ENCODE measurements around the gene CLEC16A.

CLEC16A gene

DNA sequence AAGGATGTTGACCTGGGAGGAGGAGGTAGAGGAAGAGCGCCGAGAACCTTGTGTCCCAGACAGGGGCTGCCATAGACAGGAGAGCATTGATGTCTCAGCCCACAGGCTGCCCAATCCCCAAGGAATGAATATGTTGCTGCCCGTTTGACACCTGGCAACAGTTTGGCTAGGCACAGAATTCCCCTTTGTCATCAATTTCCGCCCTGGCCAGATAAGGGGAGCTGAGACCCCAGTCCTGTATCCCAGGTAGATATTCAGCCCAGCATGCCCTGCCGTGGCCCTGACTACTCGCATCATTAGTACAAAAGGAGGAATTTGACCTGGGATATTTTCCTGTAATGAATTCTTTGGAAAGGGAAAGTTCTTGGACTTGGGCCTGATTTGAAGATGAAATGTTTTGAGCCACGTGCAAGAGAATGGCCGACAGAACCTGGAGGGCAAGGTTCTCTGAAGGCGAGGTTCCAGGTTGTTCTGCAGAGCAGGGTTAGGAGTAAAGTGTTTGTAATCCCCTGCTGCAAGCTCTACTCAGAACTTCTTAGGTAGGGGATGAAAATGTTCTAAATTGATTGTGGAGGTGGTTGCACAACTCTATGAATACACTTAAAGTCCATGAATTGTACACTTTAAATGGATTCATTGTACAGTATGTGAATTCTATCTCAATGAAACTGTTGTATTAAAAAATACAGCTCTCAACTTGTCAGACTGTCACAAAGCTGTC is 202.8 kb downstream of the CLEC16A start:
- DNase-seq = no peak

- peak; percentile 11 for DNase-seq
These were observed 203.5 kb downstream of the CLEC16A start for GRCh38 chr16:11147754-11148444.

DNA sequence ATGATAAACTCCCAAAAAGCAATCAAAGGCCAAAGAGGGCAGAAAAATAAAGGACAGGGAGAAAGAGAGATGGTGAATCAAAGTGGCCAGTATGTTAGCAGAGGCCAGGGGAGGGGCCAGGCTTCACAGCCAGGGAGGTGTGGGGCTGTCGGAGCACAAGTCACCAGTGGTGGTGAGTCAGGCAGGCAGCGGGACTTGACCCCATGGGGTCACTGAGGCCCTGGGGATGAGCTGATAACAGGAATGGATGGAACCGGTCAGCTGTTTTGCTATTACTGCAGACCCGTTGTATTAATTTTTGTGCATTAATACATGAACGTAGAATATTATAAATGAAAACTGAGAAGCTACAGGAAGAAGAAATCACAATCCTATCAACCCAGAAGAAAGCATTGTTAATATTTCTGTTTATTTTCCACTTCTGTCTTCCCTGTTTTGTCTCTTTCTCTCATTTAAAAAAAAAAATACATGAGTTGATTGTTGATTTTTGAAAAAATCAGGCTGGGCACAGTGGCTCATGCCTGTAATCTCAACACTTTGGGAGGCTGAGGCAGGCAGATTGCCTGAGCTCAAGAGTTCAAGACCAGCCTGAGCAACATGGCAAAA is 204.8 kb downstream of the CLEC16A start:
- no peak for DNase-seq

GRCh38 chr16:11150190-11150589 is 205.8 kb downstream of the CLEC16A start:
- no peak for DNase-seq

- peak; percentile 20 for DNase-seq
These were observed 207.0 kb downstream of the CLEC16A start for GRCh38 chr16:11151156-11151884.

GRCh38 chr16:11151885-11152629 is 207.7 kb downstream of the CLEC16A start:
- peak; percentile 95 for DNase-seq

DNA sequence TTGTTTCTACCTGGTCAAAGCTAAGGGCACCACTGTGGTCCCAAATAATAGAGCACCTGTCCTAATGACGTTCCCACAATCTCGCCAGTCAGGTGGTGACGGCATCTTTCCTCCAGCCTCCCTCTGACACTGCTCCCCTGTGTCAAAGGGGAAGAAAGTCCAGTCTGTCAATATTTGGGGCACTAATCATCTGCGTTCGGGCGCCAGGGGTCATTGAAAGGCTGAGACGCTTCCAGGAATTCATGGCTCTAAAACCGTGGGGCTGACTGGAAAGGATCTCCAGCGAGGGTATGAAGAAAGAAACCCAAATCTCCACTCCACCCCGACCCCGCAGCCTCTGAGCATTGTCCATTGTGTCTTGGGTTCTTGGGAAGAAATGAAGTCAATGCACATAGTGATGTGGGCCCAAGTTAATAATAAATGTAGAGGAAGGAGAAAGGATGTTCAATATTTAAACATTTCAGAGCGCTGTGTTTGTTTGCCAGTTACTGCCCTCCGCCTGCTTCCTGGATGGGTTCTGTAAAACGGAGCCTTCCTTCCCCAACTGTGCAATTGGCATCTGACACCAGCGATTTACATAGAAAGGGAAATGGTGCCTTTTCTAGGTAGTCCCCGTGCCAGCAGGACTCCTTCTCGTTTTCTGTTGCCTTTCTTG is 208.4 kb downstream of the CLEC16A start:
- DNase-seq = peak; percentile 26

- no peak for DNase-seq
These were observed 211.0 kb downstream of the CLEC16A start for GRCh38 chr16:11155284-11155806.

DNA sequence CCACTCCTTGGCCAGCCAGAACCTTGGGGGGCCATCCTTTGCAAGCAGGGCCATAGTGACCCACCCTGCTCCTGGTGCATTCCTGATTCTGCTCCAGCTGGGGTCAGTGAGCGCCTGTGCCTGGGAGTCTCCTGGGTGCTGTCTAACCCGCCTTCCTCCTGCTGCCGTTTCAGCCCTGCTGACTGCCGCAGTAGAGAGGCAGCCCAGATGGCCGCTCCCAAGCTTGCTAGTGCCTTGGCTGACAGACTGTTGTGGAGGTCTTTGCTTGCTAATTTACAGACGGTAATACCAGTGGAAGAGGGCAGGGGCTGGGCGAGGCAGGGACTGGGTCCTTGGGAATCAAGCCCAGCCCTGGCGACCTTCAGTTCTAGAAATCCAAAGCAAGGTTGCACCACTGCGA is 212.0 kb downstream of the CLEC16A start:
- no peak for DNase-seq

DNA sequence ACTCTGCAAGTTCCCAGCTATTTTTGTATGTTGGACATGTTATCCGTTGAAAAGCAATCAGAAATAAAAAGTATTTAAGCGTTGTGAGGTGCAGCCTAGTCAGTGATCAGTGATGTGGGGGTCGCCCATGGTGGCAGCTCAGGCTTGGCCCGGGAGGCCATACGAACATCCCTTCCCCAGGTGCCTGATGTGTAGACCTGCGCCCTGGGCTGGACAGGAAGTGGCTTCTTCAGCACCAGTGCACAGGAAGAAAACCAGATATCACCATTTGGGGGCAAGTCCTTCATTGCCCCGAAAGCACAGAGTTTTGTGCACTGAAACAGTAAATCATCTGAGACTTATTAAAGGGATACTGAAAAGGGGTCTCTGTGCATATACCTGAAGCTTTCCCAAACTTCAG is 212.8 kb downstream of the CLEC16A start:
- no peak for DNase-seq

- DNase-seq = no peak
These were observed 213.7 kb downstream of the CLEC16A start for GRCh38 chr16:11158018-11158417.

- DNase-seq = no peak
These were observed 214.9 kb downstream of the CLEC16A start for GRCh38 chr16:11159282-11159681.

DNA sequence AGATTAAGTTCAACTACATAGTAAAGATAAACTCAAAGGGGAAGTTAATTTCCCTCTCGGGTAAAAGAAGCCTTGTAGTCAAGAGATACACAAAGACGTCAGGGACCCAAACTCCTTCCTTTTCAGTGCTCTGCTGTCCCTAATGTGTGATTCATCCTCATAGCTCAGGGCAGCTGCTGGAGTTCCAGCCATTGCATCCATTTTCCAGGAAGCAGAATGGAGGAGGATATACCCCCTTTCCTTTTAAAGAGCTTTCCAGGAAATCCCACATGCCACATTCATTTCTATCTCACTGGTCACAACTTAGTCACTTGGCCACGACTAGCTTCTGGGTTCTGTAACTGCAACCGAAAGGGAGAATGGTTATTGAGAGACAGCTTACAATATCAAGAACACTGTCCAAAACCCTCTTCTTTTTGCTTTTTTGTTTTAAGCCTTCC is 216.3 kb downstream of the CLEC16A start:
- no peak for DNase-seq

- DNase-seq = no peak
These were observed 217.1 kb downstream of the CLEC16A start for GRCh38 chr16:11161439-11161838.

- no peak for DNase-seq
These were observed 217.6 kb downstream of the CLEC16A start for GRCh38 chr16:11161974-11162373.

- DNase-seq = no peak
These were observed 218.4 kb downstream of the CLEC16A start for GRCh38 chr16:11162586-11163268.

GRCh38 chr16:11163761-11164261 is 219.4 kb downstream of the CLEC16A start:
- DNase-seq = no peak

GRCh38 chr16:11164482-11165270 is 220.3 kb downstream of the CLEC16A start:
- DNase-seq = peak; percentile 11

GRCh38 chr16:11165349-11165748 is 221.0 kb downstream of the CLEC16A start:
- no peak for DNase-seq

Data from NCI-H146 (cell line).